NK-92 (cell line): ENCODE data around the gene MRPS11.
"Not testable (repeated sequence)": the region's sequence is repeated elsewhere in the genome, so short reads cannot be mapped to it uniquely, and the experiment has no call there.

ENCODE experiments used
- DNase-seq: peaks from one replicate; lab custom pipeline; 2025; ENCODE audit not compliant: unreplicated experiment; lab: John Stamatoyannopoulos, UW

Gene MRPS11

DNA sequence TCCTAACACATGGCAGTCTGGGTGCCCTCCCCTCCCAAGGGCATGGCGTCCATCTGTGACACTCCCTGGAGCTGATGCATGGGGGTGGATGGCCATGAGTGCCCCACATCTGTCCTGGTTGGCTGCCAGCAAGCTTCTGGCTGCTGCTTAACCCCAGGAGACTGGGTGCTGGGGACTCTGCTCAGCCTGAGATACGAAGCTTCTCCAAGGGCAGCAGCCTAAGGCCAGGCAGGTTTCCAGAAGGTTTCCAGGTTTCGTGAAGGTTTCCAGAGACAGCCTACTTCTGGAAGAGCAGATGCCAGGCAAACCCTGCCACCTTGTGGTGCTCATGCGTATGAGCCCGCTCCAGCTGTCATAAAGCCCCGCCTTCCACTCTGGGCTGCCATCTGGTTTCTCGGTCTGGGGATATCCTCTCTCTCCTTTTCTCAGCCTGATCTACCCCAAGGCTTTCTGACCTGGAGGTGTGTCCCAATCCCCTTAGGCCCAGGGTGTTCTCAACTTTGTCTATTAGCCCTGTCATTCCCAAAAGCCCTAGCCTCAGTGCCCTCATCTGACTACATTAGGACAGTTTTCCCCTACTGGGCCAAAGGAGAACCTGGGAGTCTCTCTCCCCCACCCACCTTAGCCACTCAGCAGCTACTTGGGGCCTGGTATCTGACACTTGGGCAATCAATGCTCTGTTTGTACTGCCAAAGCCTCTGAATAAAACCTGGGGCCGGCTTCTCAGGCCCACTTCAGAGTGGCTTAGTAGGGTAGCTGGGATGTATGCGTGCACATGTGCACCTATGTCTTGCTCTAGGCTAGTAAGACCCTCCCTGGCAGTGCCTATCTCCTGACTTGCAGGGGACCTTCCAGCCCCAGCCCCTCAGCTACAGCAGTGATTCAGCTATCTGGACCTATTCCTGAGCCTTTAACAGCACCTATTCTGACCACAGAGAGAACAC is 12.4 kb upstream of the MRPS11 start:
- no peak for DNase-seq

GRCh38 chr15:88456733-88457132 is 10.8 kb upstream of the MRPS11 start:
- no peak for DNase-seq

DNA sequence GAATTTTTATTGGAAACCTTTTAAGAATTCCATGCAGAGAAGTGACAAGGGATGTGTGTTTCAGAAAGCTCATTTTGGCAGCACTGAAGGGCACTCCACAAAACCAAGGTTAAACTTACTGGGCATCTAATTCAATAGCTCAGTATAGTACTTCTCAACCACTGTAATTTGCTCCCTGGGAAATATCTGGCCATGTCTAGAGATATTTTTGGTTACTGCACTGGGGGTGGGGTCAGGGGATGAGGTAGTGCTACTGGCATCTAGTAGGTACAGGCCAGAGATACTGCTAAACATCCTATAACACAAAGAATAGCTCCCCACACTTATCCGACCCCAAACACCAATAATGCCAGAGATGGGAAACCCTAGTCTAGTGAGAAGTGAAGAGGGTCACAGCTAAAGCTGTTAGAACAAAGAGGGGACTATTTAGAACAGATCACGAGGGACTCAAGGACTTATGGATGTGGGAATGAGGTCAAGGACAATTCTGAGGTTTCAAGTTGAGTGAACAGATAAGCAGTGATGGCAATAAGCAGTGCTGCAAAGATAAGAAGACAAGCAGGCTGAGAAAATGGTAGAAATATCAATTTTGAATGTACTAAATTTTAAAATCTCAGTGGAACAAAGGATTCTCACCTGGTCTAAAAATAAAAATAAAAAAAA is 3.5 kb upstream of the MRPS11 start:
- no peak for DNase-seq

GRCh38 chr15:88465633-88466224 is 1.8 kb upstream of the MRPS11 start:
- no peak for DNase-seq

DNA sequence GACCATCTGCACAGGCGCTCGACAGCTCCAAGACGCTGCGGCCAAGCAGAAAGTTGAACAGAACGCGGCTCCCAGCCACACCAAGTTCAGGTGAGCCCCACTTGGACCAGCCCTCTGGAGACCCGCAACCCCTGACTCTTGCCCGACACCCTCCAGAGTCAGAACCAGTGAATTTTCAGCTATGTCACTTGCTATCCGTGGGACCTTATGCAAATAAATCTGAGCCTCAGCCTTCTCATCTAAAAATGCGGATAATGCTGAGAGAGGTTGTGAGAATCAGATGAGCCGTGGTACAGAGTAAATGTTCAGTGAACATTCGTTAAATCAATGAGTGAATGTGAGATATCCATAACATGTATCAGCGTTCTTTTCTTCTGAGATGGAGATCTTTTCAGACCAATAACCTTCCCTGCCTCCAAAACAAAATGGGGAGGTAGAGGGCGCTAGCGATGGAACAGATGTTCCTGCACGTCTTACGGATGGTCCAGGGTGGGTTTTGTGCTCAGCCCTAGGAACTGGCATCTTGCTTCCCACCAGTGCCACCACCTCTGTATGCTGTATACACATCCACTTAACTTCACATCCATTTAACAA is 524 bp downstream of the MRPS11 start:
- DNase-seq: no peak

DNA sequence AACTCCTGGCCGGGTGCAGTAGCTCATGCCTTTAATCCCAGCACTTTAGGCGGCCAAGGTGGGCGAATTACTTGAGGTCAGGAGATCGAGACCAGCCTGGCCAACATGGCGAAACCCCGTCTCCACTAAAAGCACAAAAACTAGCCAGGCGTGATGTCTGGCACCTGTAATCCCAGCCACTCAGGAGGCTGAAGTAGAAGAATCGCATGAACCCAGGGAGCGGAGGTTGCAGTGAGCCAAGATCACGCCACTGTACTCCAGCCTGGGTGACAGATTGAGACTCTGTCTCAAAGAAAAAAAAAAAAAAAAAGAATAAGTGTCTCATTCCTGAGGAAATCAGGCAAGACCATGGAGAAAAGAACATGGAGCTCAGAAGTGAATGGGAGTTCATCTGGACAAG is 1.2 kb downstream of the MRPS11 start:
- DNase-seq: not testable (repeated sequence)

DNA sequence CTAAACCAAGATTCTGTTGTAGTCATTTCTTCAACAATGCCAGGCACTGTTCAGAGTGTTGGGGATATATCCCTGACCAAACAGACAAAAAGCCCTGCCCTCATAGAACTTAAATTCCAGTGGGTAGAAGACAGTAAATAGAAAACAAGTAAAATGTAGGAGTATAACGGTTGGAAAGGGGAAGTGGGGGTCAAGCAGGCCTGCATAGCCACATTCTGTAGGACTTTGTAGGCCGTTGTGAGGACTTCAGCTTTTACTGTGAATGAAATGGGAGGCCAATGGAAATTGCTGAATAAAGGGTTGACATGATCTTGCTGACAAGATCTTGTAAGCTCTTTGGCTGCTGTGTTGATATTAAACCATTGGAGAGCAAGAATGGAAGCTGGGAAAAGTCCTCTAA is 1.8 kb downstream of the MRPS11 start:
- no peak for DNase-seq

- DNase-seq: no peak
Observed at GRCh38 chr15:88470625-88471372, 3.3 kb downstream of the MRPS11 start.

DNA sequence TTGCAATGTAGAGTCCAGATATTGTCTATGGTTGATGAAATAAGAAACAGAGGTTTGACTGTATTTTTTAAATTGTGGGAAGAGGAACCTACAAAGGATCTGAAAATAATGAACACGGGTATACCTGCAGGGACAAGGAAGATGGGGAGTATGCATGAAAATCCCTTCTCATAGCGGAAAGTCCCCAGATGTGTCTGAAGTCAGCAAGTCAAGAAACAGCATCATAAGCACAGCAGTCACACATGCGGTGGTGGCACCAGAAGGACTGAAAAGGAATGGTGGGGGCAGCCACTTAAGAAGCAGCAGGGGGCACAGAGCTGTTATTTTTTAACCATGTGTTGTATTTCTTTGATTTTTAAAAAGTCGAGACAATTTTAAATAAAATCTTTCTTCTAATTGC is 4.7 kb downstream of the MRPS11 start:
- DNase-seq: no peak

DNA sequence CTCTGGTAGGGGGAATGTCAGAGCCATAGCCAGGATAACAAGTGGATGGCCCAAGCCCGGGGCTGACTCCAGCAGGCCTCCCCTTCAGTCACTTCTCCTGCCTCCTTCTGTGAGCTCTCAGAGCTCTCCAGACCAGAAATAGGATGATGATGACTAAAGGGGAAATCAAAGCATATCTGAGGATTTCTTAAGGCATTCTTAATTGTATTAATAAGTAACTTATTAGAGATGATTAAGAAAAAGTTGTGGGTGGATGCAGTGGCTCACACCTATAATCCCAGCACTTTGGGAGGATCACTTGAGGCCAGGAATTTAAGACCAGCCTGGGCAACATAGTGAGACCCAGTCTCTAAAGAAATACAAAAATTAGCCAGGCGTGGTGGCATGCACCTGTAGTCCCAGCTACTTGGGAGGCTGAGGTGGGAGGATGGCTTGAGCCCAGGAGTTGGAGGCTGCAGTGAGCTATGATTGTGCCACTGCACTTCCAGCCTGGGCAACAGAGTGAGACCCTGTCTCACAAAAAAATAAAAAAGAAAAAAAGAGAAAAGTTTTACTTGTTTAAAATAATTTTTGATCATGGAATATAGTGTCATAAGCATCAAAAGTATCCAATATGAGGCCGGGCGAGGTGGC is 6.3 kb downstream of the MRPS11 start:
- DNase-seq: not testable (repeated sequence)

- DNase-seq: no peak
Observed at GRCh38 chr15:88476635-88477060, 9.1 kb downstream of the MRPS11 start.

GRCh38 chr15:88477126-88477525 is 9.6 kb downstream of the MRPS11 start:
- no peak for DNase-seq

DNA sequence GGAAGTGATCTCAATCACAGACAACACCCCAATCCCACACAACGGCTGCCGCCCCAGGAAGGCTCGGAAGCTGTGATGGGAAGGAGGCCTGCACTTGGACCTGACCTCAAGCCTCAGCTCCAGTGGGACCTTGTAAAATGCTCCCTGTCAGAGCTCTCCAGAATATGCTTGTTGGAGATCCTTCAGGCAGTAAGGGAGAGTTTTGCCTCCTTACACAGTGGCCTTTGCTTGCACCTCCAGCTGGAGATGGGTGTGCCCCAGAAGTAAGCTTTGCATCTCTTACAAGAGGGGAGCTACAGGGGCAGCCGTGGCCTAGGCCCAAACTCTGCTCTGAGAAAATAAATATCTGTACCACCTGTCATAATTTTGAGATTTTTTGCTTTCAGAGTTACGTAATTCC is 10.4 kb downstream of the MRPS11 start:
- DNase-seq: no peak

GRCh38 chr15:88479169-88479568 is 11.7 kb downstream of the MRPS11 start:
- no peak for DNase-seq

DNA sequence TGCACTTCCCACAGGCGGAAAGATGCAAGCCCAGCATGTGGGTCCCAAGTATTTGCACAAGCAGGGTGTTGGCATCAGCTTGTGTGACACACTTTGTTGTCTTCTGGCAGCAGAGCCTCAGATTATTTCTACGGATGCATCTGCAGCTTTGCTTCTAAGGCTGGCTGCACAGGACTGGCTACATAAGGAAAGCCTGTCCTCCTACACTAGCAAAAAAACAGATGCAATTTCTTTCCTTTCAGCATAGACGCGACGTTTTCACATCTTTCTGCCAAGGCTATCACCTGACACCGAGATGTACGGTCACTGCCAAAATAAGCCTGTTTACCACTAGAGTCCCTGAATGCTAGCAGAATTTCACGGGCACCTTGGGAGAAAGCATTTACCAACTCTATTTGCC is 13.5 kb downstream of the MRPS11 start:
- DNase-seq: no peak

GRCh38 chr15:88482263-88482662 is 14.8 kb downstream of the MRPS11 start:
- no peak for DNase-seq

GRCh38 chr15:88484682-88485331 is 17.3 kb downstream of the MRPS11 start:
- no peak for DNase-seq

- DNase-seq: no peak
Observed at GRCh38 chr15:88487178-88487795, 19.8 kb downstream of the MRPS11 start.

DNA sequence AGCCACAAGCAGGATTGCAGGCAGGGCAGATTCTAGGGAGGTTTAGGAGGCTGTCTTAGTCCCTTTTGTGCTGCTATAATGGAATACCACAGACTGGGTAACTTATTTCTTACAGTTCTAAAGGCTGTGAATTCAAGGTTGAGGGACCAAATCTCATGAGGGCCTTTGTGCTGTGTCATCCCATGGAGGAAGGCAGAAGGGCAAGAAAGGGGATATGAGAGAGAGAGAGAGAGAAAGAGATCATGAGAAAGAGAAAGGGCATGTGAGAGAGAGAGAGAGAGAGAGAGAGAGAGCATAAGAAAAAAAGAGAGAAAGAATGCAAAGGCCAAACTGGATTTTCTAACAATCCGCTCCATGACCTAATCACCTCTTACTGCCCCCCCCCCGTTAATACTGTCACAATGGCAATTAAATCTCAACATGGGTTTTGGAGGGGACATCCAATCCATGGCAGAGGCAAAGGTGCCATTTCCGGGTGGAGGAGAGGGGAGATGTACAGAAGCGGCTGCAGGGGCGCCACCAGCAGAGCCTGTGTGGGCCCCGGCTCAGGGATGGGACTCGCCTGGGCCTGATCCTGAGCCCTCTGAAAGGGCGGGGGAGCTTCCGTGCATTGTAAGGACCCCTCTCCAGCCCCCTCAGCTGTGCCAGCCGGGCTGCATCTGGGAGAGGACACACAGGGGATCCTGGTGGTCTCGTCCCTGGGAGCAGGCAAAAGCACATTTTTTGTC is 20.5 kb downstream of the MRPS11 start:
- DNase-seq: no peak
